HG02642 (cell line): ENCODE data around the gene LSG1.
A peak's percentile ranks its signal among the peaks of the same experiment; 100 is the strongest.
"Not testable (repeated sequence)": the region's sequence is repeated elsewhere in the genome, so short reads cannot be mapped to it uniquely, and the experiment has no call there.

Source experiments
- ATAC-seq: cut with Tn5 transposase; IDR thresholded peaks from one replicate; pipeline ENCODE4 v1.9.1; 2021; ENCODE audit warnings: mild to moderate bottlenecking; ENCODE audit not compliant: unreplicated experiment, poor library complexity

The LSG1 gene

DNA sequence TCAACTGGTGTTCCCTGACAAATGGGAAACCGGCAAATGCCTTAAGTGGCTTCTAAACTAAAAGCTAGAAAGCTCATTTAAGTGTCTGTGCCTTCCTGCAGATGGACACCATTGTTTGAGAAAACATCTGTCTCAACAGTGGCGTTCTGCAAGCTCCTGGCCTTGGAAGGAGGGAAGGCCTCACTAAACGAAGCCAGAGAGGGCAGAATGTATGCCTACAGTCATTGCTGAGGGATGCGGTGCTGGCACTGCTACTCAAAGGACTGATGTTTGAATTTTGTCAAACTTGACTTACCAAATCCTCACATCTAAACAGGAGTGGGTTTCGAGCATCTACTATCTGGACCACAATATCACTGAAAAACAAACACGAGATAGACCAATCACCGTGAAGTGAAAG, 12.2 kb downstream of the LSG1 start:
- no peak for ATAC-seq

DNA sequence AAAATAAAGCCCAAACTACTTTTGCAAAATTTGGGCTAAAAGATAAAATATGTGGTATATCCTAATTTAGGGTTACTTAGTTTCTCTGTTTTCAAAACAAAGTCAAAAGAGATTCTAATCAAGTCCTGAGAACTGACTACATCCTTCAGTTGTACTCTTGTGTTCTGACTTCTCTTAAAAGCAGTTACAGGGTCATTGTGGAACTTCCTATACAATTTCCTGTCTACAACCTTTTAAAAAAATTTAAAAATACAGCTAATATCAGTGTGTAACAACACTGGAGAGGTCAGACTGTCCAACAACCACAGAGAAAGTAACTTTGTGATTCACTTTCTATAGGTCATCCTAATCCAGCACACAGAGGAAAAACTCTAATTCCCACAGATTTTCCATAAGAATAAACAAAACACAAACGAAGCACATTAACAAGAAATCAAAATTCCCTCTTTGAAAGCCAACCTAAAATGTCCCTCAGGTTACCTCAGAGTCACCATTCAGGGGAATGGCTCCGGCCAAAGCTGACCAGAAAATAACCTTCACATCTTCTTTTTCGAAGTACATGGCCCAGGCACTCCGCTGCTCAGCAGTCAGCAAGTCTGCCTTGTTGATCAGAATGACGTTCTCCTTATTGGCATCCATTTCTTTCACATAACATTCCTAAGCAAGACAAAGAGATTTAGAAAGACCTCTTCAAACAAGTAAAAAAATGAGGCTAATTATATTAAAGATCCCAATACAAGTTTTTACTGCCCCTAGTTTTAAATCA, 13.3 kb downstream of the LSG1 start:
- no peak for ATAC-seq

DNA sequence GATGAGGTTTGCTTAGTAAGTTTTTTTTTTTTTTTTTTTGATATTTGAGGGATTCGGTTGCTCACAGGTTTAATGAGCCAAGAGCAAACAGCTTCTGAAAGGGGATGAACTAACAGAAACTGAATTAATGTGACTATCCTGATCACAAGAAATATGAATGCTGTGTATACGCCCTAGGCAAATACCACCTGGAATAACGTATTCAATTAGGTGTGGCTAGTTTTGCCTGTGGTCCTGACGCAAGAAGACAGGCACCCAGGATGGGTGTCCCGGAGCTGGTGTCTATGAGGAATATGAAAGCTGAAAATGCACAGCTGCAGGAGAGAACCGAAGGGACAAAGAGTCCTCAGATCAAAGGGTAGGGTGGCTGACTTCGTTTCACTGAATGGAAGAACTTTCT, 14.6 kb downstream of the LSG1 start:
- ATAC-seq = no peak

DNA sequence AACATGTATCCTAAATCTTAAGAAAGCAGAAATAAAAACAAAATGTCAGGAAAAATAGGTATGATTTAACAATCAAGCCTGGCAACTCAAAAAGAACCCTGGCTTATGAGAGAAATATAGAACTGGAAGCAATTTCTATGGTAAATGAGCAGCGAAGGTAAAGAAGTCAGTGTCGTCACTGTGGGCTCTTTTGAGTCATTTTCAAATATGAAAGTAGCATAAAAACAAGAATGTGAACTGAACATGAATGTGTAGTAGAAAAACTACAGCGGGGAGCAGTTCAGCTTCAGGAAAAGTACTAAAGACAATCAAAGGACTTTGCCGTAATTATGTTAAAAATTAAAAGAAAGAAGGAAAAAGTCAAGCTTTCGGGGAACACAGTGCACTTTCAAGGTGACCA, 17.5 kb downstream of the LSG1 start:
- peak; percentile 55 for ATAC-seq

DNA sequence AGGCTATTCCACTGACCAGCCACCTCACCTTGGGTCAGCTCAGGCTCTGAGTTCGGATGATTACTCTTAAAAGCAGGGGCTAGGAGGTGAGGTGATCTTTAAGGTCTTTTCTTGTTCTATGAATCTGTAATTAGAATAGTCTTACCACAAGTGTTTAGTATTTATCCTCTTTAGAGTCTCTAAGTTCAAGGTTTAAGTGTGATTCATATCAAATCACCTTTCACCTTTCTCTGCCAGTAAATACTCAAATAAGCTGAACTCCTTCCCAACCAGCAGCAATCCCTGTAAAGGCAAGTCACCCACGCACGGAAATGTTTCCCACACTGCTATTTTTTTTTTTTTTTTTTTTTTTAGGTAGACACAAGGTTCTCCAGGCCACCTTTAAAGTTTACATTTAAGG, 24.2 kb downstream of the LSG1 start:
- ATAC-seq = no peak

DNA sequence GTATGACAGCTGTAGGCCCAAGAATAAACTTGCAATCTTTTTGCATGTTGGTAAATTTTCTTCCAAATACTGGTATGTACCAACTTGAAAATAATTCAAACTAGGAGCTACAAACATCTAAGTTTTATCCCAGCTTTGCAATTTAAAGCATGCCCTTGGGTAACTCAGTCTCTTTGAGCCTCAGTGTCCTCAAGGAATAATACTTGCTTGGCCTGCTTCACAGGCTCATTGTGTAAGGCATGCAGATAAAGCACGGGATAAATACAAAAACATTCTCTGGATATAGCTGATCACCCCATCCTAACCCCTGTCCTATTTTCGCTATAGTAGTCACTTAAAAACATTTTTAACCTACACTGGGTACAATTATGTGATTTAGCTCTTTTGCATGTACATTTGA, 29.2 kb downstream of the LSG1 start:
- no peak for ATAC-seq

DNA sequence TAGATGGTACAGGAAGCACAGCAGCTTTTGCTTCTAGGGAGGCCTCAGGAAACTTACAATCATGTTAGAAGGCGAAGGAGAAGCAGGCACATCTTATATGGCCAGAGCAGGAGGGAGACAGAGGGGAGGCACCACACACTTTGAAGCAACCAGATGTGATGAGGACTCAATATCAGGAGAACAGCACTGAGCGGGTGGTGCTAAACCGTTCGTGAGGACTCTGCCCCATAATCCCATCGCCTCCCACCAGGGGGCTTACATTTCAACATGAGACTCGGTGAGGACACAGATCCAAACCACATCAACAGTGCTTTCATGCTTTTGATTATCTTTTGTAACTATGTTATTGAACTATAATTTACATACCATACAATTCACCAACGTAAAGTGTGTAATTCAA, 31.2 kb downstream of the LSG1 start:
- ATAC-seq = no peak

DNA sequence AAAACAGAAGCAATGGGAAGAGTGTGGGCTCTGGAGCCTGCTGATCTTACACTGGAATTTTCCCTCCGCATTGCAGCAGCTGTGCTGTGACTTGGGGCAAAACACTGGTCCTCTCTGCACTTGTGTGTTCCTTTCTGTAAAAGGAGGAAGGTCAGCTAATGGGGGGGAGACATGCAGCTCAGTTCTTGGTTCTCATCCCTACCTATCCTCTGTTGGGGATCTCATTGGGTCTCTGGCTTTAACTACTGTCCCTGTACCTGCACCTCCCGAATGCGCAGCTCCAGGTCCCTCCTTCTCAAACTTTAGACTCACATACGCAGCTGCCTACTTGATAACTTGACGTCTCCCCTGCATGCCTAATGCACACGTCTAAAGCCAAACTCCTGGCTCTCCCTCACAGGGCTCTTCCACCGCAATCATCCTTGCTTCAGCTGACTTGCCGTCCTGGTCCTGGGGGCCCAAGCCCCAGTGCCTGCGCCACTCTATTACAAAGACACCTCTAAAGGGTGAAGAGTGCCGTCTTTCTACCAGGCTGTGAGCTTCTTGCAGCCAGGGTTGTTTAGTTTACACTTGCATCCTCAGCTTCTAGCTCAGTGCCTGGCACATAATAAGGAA, 32.9 kb downstream of the LSG1 start:
- ATAC-seq = no peak

DNA sequence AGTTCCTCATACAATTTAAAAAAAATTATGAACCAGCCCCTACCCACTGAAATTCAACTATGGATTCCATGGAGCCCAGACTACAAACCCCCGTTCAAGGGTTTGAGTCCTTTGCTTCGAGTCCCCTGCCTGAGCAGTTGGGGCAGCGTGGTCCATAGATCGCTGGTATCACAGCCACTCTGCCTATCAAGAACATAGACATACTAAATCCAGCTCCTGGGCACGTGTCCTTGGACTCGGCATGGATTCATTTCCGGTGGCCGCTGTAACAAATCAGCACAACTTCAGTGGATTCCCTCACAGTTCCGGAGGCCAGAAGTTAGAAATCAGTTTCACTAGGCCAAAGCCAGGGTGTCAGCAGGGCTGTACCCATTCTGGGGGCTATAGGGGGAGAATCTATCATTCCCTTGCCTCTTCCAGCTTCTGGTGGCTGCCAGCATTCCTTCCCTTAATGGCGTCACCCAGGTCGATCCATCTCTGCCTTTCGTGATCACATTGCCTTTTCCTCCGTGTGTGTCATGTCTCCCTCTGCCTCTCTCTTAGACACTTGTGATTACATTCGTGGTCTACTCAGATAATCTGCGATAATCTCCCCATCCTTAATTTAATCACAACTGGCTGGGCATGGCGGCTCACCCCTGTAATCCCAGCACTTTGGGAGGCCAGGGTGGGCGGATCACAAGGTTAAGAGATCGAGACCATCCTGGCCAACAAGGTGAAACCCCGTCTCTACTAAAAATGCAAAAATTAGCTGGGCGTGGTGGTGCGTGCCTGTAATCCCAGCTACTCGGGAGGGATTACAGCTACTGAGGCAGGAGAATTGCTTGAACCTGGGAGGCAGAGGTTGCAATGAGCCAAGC, 34.2 kb downstream of the LSG1 start:
- no peak for ATAC-seq

DNA sequence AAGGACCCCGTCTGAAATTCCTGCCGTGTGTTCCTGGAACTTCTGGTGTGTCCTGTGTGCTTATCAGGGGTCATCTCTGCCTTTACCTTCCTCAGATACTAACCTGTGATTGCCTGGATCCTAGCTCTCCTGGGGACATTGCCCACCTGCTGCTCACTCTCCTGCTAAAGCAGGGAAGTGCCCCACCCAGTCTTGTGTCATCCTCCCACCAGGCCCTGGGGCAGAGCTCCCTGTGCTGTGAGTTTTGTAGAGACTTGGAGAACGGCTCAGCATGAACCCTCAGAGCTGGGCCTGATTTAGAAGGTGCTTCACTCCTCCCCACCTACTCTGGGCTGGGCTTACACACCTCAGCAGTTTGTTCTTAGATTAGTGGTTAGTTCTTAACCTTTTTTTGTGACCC, 34.9 kb downstream of the LSG1 start:
- no peak for ATAC-seq

DNA sequence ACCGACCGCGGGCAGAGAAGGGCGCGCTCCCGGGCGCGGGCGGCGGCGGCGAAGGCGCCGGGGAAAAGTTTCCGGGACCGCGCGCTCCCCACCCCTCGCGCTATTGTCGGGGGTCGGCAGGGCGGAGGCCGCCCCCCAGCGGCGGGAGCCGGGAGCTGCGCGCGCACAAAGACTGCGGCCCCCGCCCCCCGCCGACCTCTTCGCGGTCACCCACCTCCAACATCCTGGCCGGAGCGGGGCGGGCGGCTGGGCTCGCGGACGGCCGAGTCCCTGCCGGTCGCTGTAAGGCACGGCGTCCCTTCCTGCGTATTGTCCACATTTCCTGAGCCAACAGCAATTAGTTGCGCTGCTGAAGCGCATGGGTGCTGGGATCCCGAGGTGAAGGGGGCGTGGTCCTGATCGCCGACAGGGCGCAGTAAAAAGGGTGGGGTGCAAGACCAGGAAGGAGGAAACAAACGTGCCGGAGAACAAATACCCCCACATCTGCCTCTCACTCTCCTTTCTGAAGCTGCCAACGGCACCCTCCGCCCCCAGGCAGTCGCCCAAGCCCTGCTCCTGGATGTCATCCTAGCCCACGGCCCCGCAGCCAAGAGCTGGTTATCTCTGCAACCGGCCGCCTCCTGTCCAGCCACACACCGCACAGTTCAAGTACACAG, 38.5 kb downstream of the LSG1 start, which contains the start of gene TMEM44:
TMEM44 (minus strand) TSS at position 71 of the 656 bp plus-strand sequence. CDS start 204 bp downstream, outside the sequence.
- peak; percentile 87 for ATAC-seq

DNA sequence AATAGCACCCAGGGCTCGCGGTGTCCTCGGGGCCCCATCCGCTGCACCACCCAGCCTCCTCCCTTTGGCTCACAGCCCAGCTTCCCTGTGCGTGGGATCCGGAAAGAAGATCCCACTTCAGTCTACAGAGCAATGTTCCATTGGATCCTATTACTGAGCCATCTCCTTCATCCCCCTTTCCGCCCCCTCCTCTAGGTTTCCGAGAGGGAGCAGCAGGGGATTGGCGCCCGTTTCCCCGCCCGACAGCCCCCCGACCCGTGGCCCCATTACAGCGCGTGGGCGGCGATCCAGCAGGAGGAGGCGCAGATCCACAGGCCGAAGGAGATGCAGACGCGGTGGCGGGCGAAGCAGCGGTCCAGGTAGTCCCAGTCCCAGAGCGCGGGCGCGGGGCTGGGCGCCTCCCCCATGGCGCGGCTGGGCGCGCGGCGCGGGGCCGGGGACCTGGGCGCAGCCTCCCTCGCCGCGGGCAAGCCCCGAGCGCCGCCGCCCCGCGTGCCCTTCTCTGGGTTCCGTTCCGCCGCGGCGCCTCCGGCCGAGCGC, 39.1 kb downstream of the LSG1 start:
- peak; percentile 66 for ATAC-seq

DNA sequence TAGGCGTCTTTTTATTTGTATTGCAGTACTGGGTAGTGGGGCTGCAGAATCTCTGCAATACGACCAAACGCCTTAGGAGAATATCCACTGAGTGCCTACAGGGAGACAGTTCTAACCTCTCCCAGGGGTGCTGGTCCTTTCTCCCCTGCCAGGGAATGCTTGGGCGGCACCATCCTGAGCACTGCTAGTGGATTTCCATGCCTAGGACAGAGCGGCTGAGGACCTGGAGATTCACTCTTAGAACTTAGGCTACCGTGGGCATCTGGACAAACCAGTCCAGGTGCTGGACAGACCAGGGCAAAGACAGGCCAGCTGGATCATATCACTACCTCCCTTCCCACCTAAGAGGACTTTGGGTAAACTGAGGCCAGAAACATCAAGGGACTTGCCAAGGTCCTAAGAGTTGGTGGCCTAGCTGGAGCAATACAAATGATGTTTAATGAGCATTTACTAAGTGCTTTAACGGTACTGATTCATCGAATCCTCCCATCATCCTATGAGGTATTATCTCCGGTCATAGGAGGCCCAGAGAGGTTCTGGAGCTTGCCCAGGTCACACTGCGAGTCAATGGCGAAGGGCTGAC, 39.7 kb downstream of the LSG1 start:
- ATAC-seq = no peak

DNA sequence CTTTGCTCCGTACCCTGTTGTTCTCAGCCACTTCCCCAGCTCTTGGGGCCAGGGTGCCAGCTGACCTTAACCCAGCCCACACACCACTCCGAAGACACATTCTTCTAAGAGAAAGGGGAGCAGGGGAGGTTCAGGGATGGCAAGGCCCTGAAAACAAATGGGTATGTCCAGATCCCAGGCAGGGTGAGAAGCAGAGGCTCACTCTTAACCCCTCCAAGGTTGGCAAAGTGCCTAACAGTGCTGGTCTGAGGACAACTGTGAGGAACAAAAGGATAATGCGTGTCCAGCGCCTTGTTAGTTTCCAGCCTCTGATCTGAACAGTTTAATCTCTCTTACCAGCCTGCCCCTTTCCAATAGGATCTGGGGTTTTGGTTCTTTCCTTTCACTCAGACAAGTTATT, 40.3 kb downstream of the LSG1 start:
- no peak for ATAC-seq

DNA sequence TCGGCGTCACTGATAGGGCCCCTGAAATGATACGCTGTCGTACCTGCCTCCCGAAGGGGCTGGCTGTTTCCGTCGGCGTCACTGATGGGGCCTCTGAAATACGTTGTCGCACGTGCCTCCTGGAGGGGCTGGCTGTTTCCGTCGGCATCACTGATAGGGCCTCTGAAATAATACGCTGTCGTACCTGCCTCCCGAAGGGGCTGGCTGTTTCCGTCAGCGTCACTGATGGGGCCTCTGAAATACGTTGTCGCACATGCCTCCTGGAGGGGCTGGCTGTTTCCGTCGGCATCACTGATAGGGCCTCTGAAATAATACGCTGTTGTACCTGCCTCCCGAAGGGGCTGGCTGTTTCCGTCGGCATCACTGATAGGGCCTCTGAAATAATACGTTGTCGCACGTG, 41.3 kb downstream of the LSG1 start:
- not testable (repeated sequence) for ATAC-seq

DNA sequence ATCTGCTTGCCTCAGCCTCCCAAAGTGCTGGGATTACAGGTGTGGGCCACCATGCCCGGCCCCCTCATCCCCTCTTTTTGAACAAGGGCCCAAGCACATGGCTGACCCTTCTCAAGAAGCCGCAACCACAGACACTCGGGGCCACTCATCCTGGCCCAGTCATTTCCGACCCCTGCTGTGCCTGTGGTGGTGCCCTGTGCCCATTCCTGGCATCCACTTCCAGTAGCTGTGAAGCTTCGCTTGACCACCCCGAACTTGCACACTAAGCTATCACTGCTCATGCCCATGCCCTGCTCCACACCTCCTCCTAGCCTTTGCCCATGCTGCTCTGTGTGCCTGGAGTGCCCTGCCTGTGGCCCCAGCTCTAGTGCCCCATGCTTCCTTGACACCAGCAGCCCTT, 47.0 kb downstream of the LSG1 start:
- ATAC-seq = no peak

DNA sequence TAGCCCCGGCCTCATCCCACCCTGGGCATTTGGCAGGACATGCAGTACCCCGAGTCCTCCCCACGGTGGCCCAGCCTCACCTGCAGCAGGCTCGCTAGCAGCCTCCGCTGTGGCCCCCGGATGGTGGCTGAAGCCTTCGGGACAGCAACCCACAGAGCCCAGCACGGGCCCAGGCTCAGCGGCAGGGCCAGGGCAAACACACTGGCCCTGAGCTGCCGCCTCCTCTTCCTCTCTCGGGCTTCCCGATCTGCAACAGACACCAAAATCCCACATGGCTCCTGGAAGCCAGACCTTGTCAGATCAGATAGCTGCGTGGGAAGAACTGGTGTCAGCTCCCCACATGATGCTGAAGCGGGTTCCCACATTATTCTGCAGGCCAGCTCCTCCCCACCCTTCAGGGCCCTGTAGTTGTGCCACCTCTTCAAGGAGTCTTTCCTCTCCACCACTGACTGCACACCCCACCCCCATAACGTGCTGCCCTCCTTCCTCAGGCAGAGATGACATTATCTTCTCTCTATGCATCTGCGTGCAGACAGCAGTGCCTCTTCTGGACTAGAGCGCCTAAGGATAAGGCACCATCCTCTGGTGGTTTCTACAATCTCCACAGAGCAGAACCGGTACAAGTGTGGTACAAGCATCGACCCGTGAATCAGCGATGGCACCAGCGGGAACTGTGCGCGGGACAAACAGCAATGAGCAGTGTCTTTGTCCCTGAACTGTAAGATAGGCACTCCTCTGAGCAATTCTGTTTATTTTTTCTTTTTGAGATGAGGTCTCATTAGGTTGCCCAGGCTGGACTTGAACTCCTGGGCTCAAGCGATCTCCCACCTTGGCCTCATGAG, 48.3 kb downstream of the LSG1 start:
- ATAC-seq = no peak

DNA sequence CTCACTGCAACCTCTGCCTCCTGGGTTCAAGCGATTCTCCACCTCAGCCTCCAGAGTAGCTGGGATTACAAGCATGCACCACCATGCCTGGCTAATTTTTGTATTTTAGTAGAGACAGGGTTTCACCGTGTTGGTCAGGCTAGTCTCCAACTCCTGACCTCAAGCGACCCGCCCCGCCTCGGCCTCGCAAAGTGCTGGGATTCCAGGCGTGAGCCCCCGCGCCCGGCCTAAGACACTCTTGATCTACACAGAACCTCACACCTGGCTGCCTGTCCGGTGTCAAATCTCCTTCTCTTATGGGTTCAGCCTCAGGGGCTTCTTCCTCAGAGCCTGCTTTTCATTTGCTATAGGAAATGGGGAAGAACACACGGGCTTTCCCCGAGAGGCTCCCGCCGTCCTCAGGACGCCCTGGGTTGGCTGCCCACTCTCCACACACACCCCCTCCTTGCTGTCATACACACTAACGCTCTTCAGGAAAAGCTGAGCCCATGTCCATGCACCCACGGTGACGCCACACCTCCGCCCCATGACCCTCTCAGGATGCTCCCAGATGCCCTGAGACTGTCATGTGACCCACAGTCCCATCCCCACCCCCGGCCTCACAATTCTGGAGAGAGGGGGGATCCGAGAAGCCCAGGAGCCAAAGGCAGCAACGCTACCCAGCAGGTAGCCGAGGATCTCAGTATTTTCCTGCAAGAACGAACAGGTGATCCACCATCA, 49.2 kb downstream of the LSG1 start:
- no peak for ATAC-seq

DNA sequence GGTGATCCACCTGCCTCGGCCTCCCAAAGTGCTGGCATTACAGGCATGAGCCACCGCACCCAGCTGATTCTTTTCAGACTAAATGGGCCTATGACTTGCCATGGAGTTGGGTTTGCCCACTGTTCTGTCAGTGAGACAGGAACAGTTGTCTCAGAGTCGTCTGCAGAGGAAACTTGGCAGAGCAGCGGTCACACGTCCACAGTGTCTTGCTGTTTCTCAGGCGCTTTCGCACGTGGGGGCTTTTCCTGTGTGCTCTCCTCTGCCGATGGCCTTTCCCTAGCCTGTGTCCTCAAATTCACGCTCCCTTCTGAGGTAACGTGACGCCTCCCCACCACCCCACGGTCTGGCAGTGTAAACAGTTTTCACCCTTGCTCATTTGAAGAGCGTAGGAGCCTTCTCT, 50.0 kb downstream of the LSG1 start:
- no peak for ATAC-seq
